ENCODE results near the gene OVOL3. TPM values are rescaled to one million over a fixed set of nuclear protein-coding genes. Genes with fewer than 3 reads are reported as not detected.

OVOL3 gene
- total RNA-seq, 2 experiments from 2014 or later, result 0.58 TPM; not detected in 1

- Mint-ChIP-seq H3K36me3 (ENCODE audit: low read depth) (peaks cover 35% of the 10 kb centered on the region), H3K4me1 (ENCODE audit: low read depth) (peaks cover 4% of the 10 kb centered on the region), H3K4me3 (no peak overlapping the region), H3K27me3 (ENCODE audit: low read depth) (no peaks in the 10 kb centered on the region), H3K27ac (no peak overlapping the region), H3K9me3 (ENCODE audit: insufficient read depth) (no peaks in the 10 kb centered on the region)
- no peak for DNase-seq
- ATAC-seq, result no peak
- ChIA-PET CTCF (no interaction called here), POLR2A (no interaction called here)
Observed at GRCh38 chr19:36152019-36152351, 41.0 kb downstream of the OVOL3 start.

- DNase-seq (no peak), ATAC-seq (no peak)
- ChIA-PET CTCF (no interaction called here), POLR2A (interaction anchor here (1.6 kb wide), 1 partner anchor 25 kb away, joined by 5 read pairs; no protein-coding TSS in a partner anchor)
- no peaks in the 10 kb centered on the region for H3K9me3 Mint-ChIP-seq (ENCODE audit: insufficient read depth)
- peak within 1 kb of the TSS; percentile 43 for H3K27ac Mint-ChIP-seq
- no peaks in the 10 kb centered on the region for H3K27me3 Mint-ChIP-seq (ENCODE audit: low read depth)
- peaks cover 32% of the 10 kb centered on the region for H3K36me3 Mint-ChIP-seq (ENCODE audit: low read depth)
- peaks cover 4% of the 10 kb centered on the region for H3K4me1 Mint-ChIP-seq (ENCODE audit: low read depth)
- no peak within 1 kb of the TSS for H3K4me3 Mint-ChIP-seq
Observed at GRCh38 chr19:36152352-36153091, 41.6 kb downstream of the OVOL3 start, which contains the start of gene COX7A1. Gene COX7A1 (minus strand): TSS chr19:36152447. CDS start chr19:36152407, 40 bp downstream.

- H3K27me3 Mint-ChIP-seq (ENCODE audit: low read depth), result no peaks in the 10 kb centered on the region
- ATAC-seq (no peak), DNase-seq (no peak)
- no peak overlapping the region for H3K27ac Mint-ChIP-seq
- H3K36me3 Mint-ChIP-seq (ENCODE audit: low read depth), result peaks cover 31% of the 10 kb centered on the region
- POLR2A ChIA-PET, result interaction anchor here (1.6 kb wide), 1 partner anchor 25 kb away, joined by 5 read pairs; no protein-coding TSS in a partner anchor
- CTCF ChIA-PET, result interaction anchor here (1.0 kb wide), 1 partner anchor 14 kb away, joined by 4 read pairs; no protein-coding TSS in a partner anchor
- H3K9me3 Mint-ChIP-seq (ENCODE audit: insufficient read depth), result no peaks in the 10 kb centered on the region
- H3K4me3 Mint-ChIP-seq, result no peak overlapping the region
- H3K4me1 Mint-ChIP-seq (ENCODE audit: low read depth), result peaks cover 4% of the 10 kb centered on the region
Observed at GRCh38 chr19:36153126-36153525, 42.2 kb downstream of the OVOL3 start.

- Mint-ChIP-seq H3K27me3 (ENCODE audit: low read depth) (no peaks in the 10 kb centered on the region), H3K4me1 (ENCODE audit: low read depth) (no peaks in the 10 kb centered on the region), H3K9me3 (ENCODE audit: insufficient read depth) (no peaks in the 10 kb centered on the region), H3K4me3 (no peak overlapping the region), H3K27ac (no peak overlapping the region), H3K36me3 (ENCODE audit: low read depth) (peaks cover 12% of the 10 kb centered on the region)
- ChIA-PET CTCF (interaction anchor here (0.7 kb wide), 1 partner anchor 33 kb away, joined by 3 read pairs; no protein-coding TSS in a partner anchor), POLR2A (no interaction called here)
- DNase-seq, result no peak
- no peak for ATAC-seq
Observed at GRCh38 chr19:36160821-36161596, 50.1 kb downstream of the OVOL3 start.

Other genes starting within 250 kb of the OVOL3 start
- 1 to 10 TPM in 1 of 2 experiments, under 1 TPM in 1; 0.87 to 1.4 TPM for gene APLP1, start 242.6 kb upstream of the OVOL3 start, total RNA-seq
- 10 to 100 TPM; 39.0 to 40.7 TPM for gene NFKBID, start 210.6 kb upstream of the OVOL3 start, total RNA-seq
- gene HCST, start 208.6 kb upstream of the OVOL3 start, total RNA-seq, result 100 to 1,000 TPM; 196 to 216 TPM
- under 1 TPM; 0.52 to 0.71 TPM for gene TYROBP, start 202.8 kb upstream of the OVOL3 start, total RNA-seq
- gene LRFN3, start 174.8 kb upstream of the OVOL3 start, total RNA-seq, result 10 to 100 TPM in 1 of 2 experiments, 1 to 10 TPM in 1; 9.8 to 10.3 TPM
- 10 to 100 TPM; 20.1 to 21.4 TPM for gene SDHAF1, start 116.0 kb upstream of the OVOL3 start, total RNA-seq
- gene SYNE4, start 102.3 kb upstream of the OVOL3 start, total RNA-seq, result 1 to 10 TPM; 1.8 to 2.6 TPM
- 10 to 100 TPM; 43.3 to 47.2 TPM for gene ALKBH6, start 96.9 kb upstream of the OVOL3 start, total RNA-seq
- gene CLIP3, start 78.3 kb upstream of the OVOL3 start, total RNA-seq, result 1 to 10 TPM in 1 of 2 experiments, under 1 TPM in 1; 0.74 to 1.7 TPM
- 1 to 10 TPM; 5.7 to 5.8 TPM for gene THAP8, start 56.9 kb upstream of the OVOL3 start, total RNA-seq
- 10 to 100 TPM; 43.6 to 44.5 TPM for gene WDR62, start 56.2 kb upstream of the OVOL3 start, total RNA-seq
- 10 to 100 TPM; 50.5 to 57.3 TPM for gene POLR2I, start 3.7 kb downstream of the OVOL3 start, total RNA-seq
- gene TBCB, start 4.3 kb downstream of the OVOL3 start, total RNA-seq, result 100 to 1,000 TPM; 186 to 200 TPM
- 100 to 1,000 TPM; 547 to 569 TPM for gene CAPNS1, start 28.9 kb downstream of the OVOL3 start, total RNA-seq
- not detected for gene COX7A1, start 41.3 kb downstream of the OVOL3 start, total RNA-seq
- 1 to 10 TPM; 2.2 to 2.7 TPM for gene ZNF565, start 103.5 kb downstream of the OVOL3 start, total RNA-seq
- gene ZNF146, start 104.0 kb downstream of the OVOL3 start, total RNA-seq, result 10 to 100 TPM; 61.7 to 63.8 TPM